ENCODE results near the gene ZNF557.

ZNF557 gene

GRCh38 chr19:7076151-7076550, 6.6 kb downstream of the ZNF557 start:
- DNase-seq = no peak

GRCh38 chr19:7078008-7078407, 8.5 kb downstream of the ZNF557 start:
- no peak for DNase-seq

GRCh38 chr19:7083076-7083956, 13.8 kb downstream of the ZNF557 start:
- DNase-seq = no peak

- DNase-seq = no peak
These were observed 19.5 kb downstream of the ZNF557 start for GRCh38 chr19:7088999-7089398.

GRCh38 chr19:7098096-7098495, 28.6 kb downstream of the ZNF557 start:
- no peak for DNase-seq

- DNase-seq = peak; percentile 89
These were observed 29.4 kb downstream of the ZNF557 start for GRCh38 chr19:7098701-7099596.

GRCh38 chr19:7099597-7099921, 30.1 kb downstream of the ZNF557 start:
- peak; percentile 76 for DNase-seq

GRCh38 chr19:7101498-7102253, 32.2 kb downstream of the ZNF557 start:
- no peak for DNase-seq

GRCh38 chr19:7104747-7105447, 35.4 kb downstream of the ZNF557 start:
- no peak for DNase-seq

- no peak for DNase-seq
These were observed 37.5 kb downstream of the ZNF557 start for GRCh38 chr19:7106711-7107657.

- DNase-seq = no peak
These were observed 40.3 kb downstream of the ZNF557 start for GRCh38 chr19:7109678-7110289.

GRCh38 chr19:7112675-7113074, 43.2 kb downstream of the ZNF557 start:
- DNase-seq = no peak

GRCh38 chr19:7113233-7113632, 43.7 kb downstream of the ZNF557 start:
- no peak for DNase-seq

- no peak for DNase-seq
These were observed 46.2 kb downstream of the ZNF557 start for GRCh38 chr19:7115721-7116120.

GRCh38 chr19:7117248-7117647, 47.7 kb downstream of the ZNF557 start:
- DNase-seq = no peak

GRCh38 chr19:7119582-7119981, 50.1 kb downstream of the ZNF557 start:
- DNase-seq = no peak

- DNase-seq = no peak
These were observed 51.0 kb downstream of the ZNF557 start for GRCh38 chr19:7120499-7120898.

GRCh38 chr19:7122701-7123100, 53.2 kb downstream of the ZNF557 start:
- DNase-seq = no peak

GRCh38 chr19:7124782-7125181, 55.3 kb downstream of the ZNF557 start:
- no peak for DNase-seq

GRCh38 chr19:7125221-7125620, 55.7 kb downstream of the ZNF557 start:
- no peak for DNase-seq

GRCh38 chr19:7126132-7126531, 56.6 kb downstream of the ZNF557 start:
- no peak for DNase-seq
